K562 (cell line): ENCODE data around the gene SAMM50. TPM values are rescaled to one million over a fixed set of nuclear protein-coding genes. Genes with fewer than 3 reads are reported as not detected.

ENCODE experiments used
- ATAC-seq: fragments of 200-7000 bp; cut with Tn5 transposase; 3 replicates; pipeline ENCODE4 v1.9.1; 2020; ENCODE audit warnings: moderate library complexity
- BruUV-seq: library from RNA; stranded (reverse); fragments of 400-500 nt; replicated peaks from 2 replicates; lab custom pipeline; 2021; lab: Mats Ljungman, UMichigan
- CTCF ChIA-PET: fragments of 300-600 bp; formaldehyde crosslinking; extraction: SDS; loops from one replicate; lab custom pipeline; 2021; ENCODE audit warnings: low intra/inter-chr PET ratio; lab: Yijun Ruan, JAX
- POLR2A ChIA-PET: fragments of 300-600, 350-650 bp; sonication (Branson Sonifier 250); formaldehyde crosslinking; extraction: SDS; loops from one replicate; lab custom pipeline; 2021; ENCODE audit warnings: antibody characterized with exemption, inconsistent platforms; lab: Yijun Ruan, JAX
- DNase-seq, 4 experiments: peaks; one replicate each; pipeline versions ENCODE4 v3.0.0 to v3.0.0-alpha.2; 2011 to 2018; ENCODE audit warnings: low spot score in 3 of 4, mixed read lengths in 3 of 4; ENCODE audit errors: extremely low read depth in 1 of 4
- FAIRE-seq: peaks from 2 replicates; lab custom pipeline; 2011; peaks lifted over from hg19 to GRCh38; lab: Jason Lieb, UNC
- H2AFZ ChIP-seq: 2 replicates; pipeline ENCODE4 v1.6.0; 2011; ENCODE audit warnings: low read depth, low read length, control low read depth, inconsistent platforms
- H3K27ac ChIP-seq: fragments of 200-600 bp; 3 replicates; pipeline ENCODE4 v1.8.0; 2011; ENCODE audit warnings: low read depth, mild to moderate bottlenecking, control low read depth, inconsistent platforms, low read length, moderate library complexity, mixed read lengths; ENCODE audit errors: extremely low read depth
- H3K27me3 ChIP-seq, 2 experiments: fragments of 300-600 bp in 1 of 2; 2 replicates in 1 of 2; 3 replicates in 1 of 2; pipeline versions ENCODE4 v1.6.0 to v1.8.0; 2011; ENCODE audit warnings: inconsistent platforms in 2 of 2, low read length in 2 of 2, mild to moderate bottlenecking in 1 of 2, mixed read lengths in 1 of 2, moderate library complexity in 1 of 2; ENCODE audit not compliant: control insufficient read depth in 2 of 2, insufficient read depth in 2 of 2
- H3K36me3 ChIP-seq: fragments of 300-600 bp; 3 replicates; pipeline ENCODE4 v1.8.0; 2011; ENCODE audit warnings: mild to moderate bottlenecking, low read length, inconsistent platforms; ENCODE audit not compliant: control insufficient read depth, insufficient read depth
- H3K4me1 ChIP-seq, 2 experiments: fragments of 200-600 bp in 1 of 2; replicated peaks in 1 of 2; 2 replicates in 1 of 2; 3 replicates in 1 of 2; pipeline versions ENCODE4 v1.5.1 to v1.8.0; 2011; ENCODE audit warnings: inconsistent platforms in 2 of 2, low read length in 2 of 2, mild to moderate bottlenecking in 1 of 2, mixed read lengths in 1 of 2, moderate library complexity in 1 of 2; ENCODE audit not compliant: control insufficient read depth in 2 of 2, insufficient read depth in 2 of 2
- H3K4me2 ChIP-seq: 2 replicates; pipeline ENCODE4 v1.6.1; 2011; ENCODE audit warnings: low read length, control low read depth, inconsistent platforms, mixed read lengths; ENCODE audit not compliant: insufficient read depth
- H3K4me3 ChIP-seq: fragments of 200-600 bp; sonication (generic), shearing (Covaris generic); 2 replicates; pipeline ENCODE4 v1.5.1; 2016; ENCODE audit warnings: control low read depth, inconsistent platforms
- H3K79me2 ChIP-seq: fragments of 200-600 bp; 3 replicates; pipeline ENCODE4 v1.8.0; 2011; ENCODE audit warnings: low read length, inconsistent platforms; ENCODE audit not compliant: control insufficient read depth, insufficient read depth
- H3K9ac ChIP-seq, 2 experiments: 2 replicates each; pipeline versions ENCODE4 v1.6.0 to v1.6.1; 2011; ENCODE audit warnings: low read depth in 2 of 2, low read length in 2 of 2, control low read depth in 1 of 2, inconsistent platforms in 1 of 2, mild to moderate bottlenecking in 1 of 2, mixed read lengths in 1 of 2; ENCODE audit not compliant: insufficient read depth in 1 of 2
- H3K9me1 ChIP-seq: one replicate; pipeline ENCODE4 v1.6.0; 2011; ENCODE audit warnings: inconsistent platforms, mild to moderate bottlenecking, low read length, moderate library complexity; ENCODE audit not compliant: control insufficient read depth, insufficient read depth
- H3K9me3 ChIP-seq: replicated peaks from 2 replicates; pipeline ENCODE4 v1.5.1; 2011; ENCODE audit warnings: low read depth, low read length, inconsistent platforms; ENCODE audit not compliant: control insufficient read depth, insufficient read depth
- H4K20me1 ChIP-seq: replicated peaks from 2 replicates; pipeline ENCODE4 v1.6.1; 2011; ENCODE audit warnings: low read length, inconsistent platforms, mixed read lengths; ENCODE audit not compliant: control insufficient read depth, insufficient read depth
- ATF7 ChIP-seq: fragments of 450-650 bp; IDR thresholded peaks from 2 replicates; pipeline ENCODE4 v1.7.1; 2014; ENCODE audit warnings: mild to moderate bottlenecking, moderate library complexity
- CC2D1A ChIP-seq: fragments of 450-650 bp; IDR thresholded peaks from 2 replicates; pipeline ENCODE4 v1.6.1; 2017; ENCODE audit warnings: mild to moderate bottlenecking
- CHD4 ChIP-seq: fragments of 200-600 bp; sonication (generic); IDR thresholded peaks from 3 replicates; pipeline ENCODE4 v1.6.1; 2012; ENCODE audit warnings: low read depth, mild to moderate bottlenecking, mixed read lengths, low read length, inconsistent platforms; ENCODE audit not compliant: insufficient read depth, insufficient replicate concordance, poor library complexity, severe bottlenecking
- FOXJ2 ChIP-seq: fragments of 200-800 bp; sonication (Bioruptor generic); IDR thresholded peaks from 2 replicates; pipeline ENCODE4 v1.6.1; 2016; ENCODE audit warnings: missing genetic modification characterization, missing compliant biosample characterization
- HIVEP1 ChIP-seq: fragments of 250-450 bp; sonication (Bioruptor Pico); IDR thresholded peaks from 2 replicates; pipeline ENCODE4 v1.4.0; 2020; ENCODE audit warnings: mild to moderate bottlenecking
- KLF6 ChIP-seq: fragments of 250-450 bp; sonication (Bioruptor Pico); IDR thresholded peaks from 2 replicates; pipeline ENCODE4 v1.4.0; 2020; ENCODE audit warnings: mild to moderate bottlenecking, moderate library complexity, borderline replicate concordance
- MYNN ChIP-seq, 2 experiments: sonication (generic); formaldehyde crosslinking in 1 of 2; IDR thresholded peaks; 2 replicates each; pipeline versions ENCODE4 v1.5.0 to v1.6.1; 2016 to 2020; ENCODE audit warnings: antibody characterized with exemption in 1 of 2, missing genetic modification reagents in 1 of 2
- PCBP1 ChIP-seq: fragments of 200-400 bp; formaldehyde crosslinking; IDR thresholded peaks from 2 replicates; pipeline ENCODE4 v1.6.1; 2018; ENCODE audit warnings: mild to moderate bottlenecking, low read depth, low read length; ENCODE audit not compliant: poor library complexity, severe bottlenecking
- RBM22 ChIP-seq: fragments of 200-400 bp; formaldehyde crosslinking; IDR thresholded peaks from 2 replicates; pipeline ENCODE4 v1.6.1; 2018; ENCODE audit warnings: low read length, low read depth; ENCODE audit not compliant: poor library complexity, severe bottlenecking
- SRF ChIP-seq, 2 experiments: fragments of 250-450, 450-650 bp in 1 of 2; sonication (Bioruptor Pico) in 1 of 2; sonication (generic) in 1 of 2; formaldehyde crosslinking; IDR thresholded peaks; 2 replicates each; pipeline versions ENCODE4 v1.5.0 to v1.5.1; 2020 to 2022; ENCODE audit warnings: mild to moderate bottlenecking in 1 of 2, missing genetic modification reagents in 1 of 2
- XRCC5 ChIP-seq: fragments of 200-400 bp; formaldehyde crosslinking; IDR thresholded peaks from 2 replicates; pipeline ENCODE4 v1.6.1; 2017; ENCODE audit warnings: low read depth, mild to moderate bottlenecking, low read length
- ZNF436 ChIP-seq: fragments of 250-450, 450-650 bp; sonication (Bioruptor Pico); formaldehyde crosslinking; IDR thresholded peaks from 2 replicates; pipeline ENCODE4 v1.7.0; 2020; ENCODE audit warnings: mild to moderate bottlenecking
- ZNF586 ChIP-seq: fragments of 450-650 bp; formaldehyde crosslinking; conservative IDR thresholded peaks from 2 replicates; pipeline ENCODE4 v1.4.0; 2020; ENCODE audit warnings: mild to moderate bottlenecking, moderate library complexity
- WGBS: fragments of 100-300 bp; shearing (Covaris generic); methylation state at CpG from one replicate; pipeline ENCODE4 v1.1.6; 2016; ENCODE audit warnings: low coverage, mixed read lengths; ENCODE audit not compliant: insufficient coverage; ENCODE audit errors: missing lambda C conversion rate; 5-methylcytosine and 5-hydroxymethylcytosine counted together
- in situ Hi-C: fragments of 300-500 bp; cut with MboI; formaldehyde crosslinking; loops from 4 replicates; pipeline ENCODE4 v1.15.0; 2018; ENCODE audit warnings: inconsistent platforms, mixed read lengths
- intact Hi-C: fragments of 100-400 bp; cut with micrococcal nuclease; formaldehyde crosslinking; loops from 2 replicates; pipeline ENCODE4 v1.14.2; 2022
- polyA plus RNA-seq, 8 experiments: library from polyadenylated mRNA; depleted of rRNA in 4 of 8; stranded (reverse) in 5 of 8; unstranded in 3 of 8; fragments of >200 nt; fragmentation: Nextera tagmentation in 2 of 8; fragmentation: Illumina TruSeq in 1 of 8; extraction: Ambion mirVana in 2 of 8; extraction: Trizol in 1 of 8; gene quantifications; 2 replicates each; pipeline versions ENCODE4 v1.2.1 to v1.2.3, GENCODE V29; 2011 to 2014; ENCODE audit warnings: inconsistent platforms in 1 of 8, missing spikeins in 1 of 8
- total RNA-seq, 7 experiments: library from RNA; depleted of rRNA in 6 of 7; stranded (reverse); fragments of >200 nt in 6 of 7; fragmentation: Illumina TruSeq in 2 of 7; extraction: Trizol in 2 of 7; gene quantifications; 2 replicates each; pipeline versions ENCODE4 v1.2.1 to v1.2.3, GENCODE V29; 2011 to 2021; ENCODE audit warnings: low replicate concordance in 1 of 7
- TF ChIP-seq, protein P1 (sequence below): sonication (generic); formaldehyde crosslinking; IDR thresholded peaks from 2 replicates; pipeline ENCODE4 v1.8.0; 2023; ENCODE audit warnings: mild to moderate bottlenecking, missing genetic modification reagents

Gene SAMM50
- total and polyA plus RNA-seq, 9 of the 15 experiments (the other 6 are each of a cell fraction or from before 2014, with no cell fraction given) = 14.6 to 49.3 (median 38.1) TPM

- TF ChIP-seq CC2D1A (no peak), ZNF436 (no peak), ZNF586 (CRISPR knock-in tag) (no peak), PCBP1 (no peak), CHD4 (no peak)
These were observed 34.8 kb downstream of the SAMM50 start (continued) for GRCh38 chr22:43990044-43990443.

- Histone ChIP-seq H3K79me2 (no peaks in the 10 kb centered on the region), H3K4me3 (no peak overlapping the region), H3K9me3 (no peaks in the 10 kb centered on the region), H3K27me3 (no peaks in the 10 kb centered on the region), H3K36me3 (peaks cover 83% of the 10 kb centered on the region; the same call in 2 of the 3 replicates)
- POLR2A ChIA-PET = no interaction called here
- FAIRE-seq (no peak), DNase-seq (no peak)
- TF ChIP-seq RBM22 = no peak
- no peak for TF ChIP-seq HIVEP1 (CRISPR knock-in tag)
- TF ChIP-seq ATF7 = no peak
- TF ChIP-seq FOXJ2 (tag) = no peak
- no peak for TF ChIP-seq MYNN (IDR thresholded peaks at IDR 0.05)
- no peak for TF ChIP-seq MYNN (CRISPR knock-in tag; IDR thresholded peaks at IDR 0.05)
- no peak for TF ChIP-seq XRCC5
- TF ChIP-seq, protein P1, sequence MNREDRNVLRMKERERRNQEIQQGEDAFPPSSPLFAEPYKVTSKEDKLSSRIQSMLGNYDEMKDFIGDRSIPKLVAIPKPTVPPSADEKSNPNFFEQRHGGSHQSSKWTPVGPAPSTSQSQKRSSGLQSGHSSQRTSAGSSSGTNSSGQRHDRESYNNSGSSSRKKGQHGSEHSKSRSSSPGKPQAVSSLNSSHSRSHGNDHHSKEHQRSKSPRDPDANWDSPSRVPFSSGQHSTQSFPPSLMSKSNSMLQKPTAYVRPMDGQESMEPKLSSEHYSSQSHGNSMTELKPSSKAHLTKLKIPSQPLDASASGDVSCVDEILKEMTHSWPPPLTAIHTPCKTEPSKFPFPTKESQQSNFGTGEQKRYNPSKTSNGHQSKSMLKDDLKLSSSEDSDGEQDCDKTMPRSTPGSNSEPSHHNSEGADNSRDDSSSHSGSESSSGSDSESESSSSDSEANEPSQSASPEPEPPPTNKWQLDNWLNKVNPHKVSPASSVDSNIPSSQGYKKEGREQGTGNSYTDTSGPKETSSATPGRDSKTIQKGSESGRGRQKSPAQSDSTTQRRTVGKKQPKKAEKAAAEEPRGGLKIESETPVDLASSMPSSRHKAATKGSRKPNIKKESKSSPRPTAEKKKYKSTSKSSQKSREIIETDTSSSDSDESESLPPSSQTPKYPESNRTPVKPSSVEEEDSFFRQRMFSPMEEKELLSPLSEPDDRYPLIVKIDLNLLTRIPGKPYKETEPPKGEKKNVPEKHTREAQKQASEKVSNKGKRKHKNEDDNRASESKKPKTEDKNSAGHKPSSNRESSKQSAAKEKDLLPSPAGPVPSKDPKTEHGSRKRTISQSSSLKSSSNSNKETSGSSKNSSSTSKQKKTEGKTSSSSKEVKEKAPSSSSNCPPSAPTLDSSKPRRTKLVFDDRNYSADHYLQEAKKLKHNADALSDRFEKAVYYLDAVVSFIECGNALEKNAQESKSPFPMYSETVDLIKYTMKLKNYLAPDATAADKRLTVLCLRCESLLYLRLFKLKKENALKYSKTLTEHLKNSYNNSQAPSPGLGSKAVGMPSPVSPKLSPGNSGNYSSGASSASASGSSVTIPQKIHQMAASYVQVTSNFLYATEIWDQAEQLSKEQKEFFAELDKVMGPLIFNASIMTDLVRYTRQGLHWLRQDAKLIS (CRISPR knock-in tag) = no peak
- no peak for TF ChIP-seq KLF6 (CRISPR knock-in tag)
- no peak for TF ChIP-seq SRF (CRISPR knock-in tag; IDR thresholded peaks at IDR 0.05)
- TF ChIP-seq, all 486 proteins: peak for 0
- BruUV-seq = no TSS peak
- 92% methylated on average over 7 of the region's 11 CpGs for WGBS
- no peak for ATAC-seq
- H3K9ac ChIP-seq = no peak overlapping the region
- peaks cover 0 to 7% of the 10 kb centered on the region in 2 experiments; a peak in 1 of 5 replicates for H3K4me1 ChIP-seq
- H3K4me2 ChIP-seq = no peak overlapping the region
- in situ Hi-C loops = no loop called here
- H3K9me1 ChIP-seq = no peaks in the 10 kb centered on the region
- CTCF ChIA-PET = no interaction called here
- intact Hi-C loops = loop anchor here (10.0 kb wide), 1 partner anchor 633 kb away; no protein-coding TSS in a partner anchor
- no peak overlapping the region for H2AFZ ChIP-seq
- no peak overlapping the region for H3K27ac ChIP-seq
- peaks cover 10% of the 10 kb centered on the region; the same call in 1 of the 2 replicates for H4K20me1 ChIP-seq
These were observed 36.2 kb downstream of the SAMM50 start for GRCh38 chr22:43991316-43992020.
